ENCODE data around the gene NUP50. TPM values are rescaled to one million over a fixed set of nuclear protein-coding genes. Genes with fewer than 3 reads are reported as not detected.

NUP50 gene
- total and polyA plus RNA-seq, 2 donors from 2014 or later, result 11.3 to 64.2 TPM

DNA sequence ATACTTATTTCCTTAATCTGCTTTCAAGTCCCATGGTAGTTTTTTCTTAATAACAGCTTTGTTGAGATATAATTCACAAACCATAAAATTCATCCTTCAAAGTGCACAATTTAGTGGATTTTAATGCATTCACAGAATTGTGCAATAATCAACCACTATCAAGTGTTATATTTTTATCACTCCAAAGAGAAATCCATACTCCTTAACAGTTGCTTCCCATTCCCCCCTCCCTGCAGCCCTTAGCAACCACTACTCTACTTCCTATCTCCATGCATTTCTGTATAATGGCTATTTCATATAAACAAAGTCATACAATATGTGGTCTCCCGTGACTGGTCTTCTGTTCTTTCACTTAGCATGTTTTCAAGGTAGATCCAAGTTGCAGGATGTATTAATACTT is 18.8 kb upstream of the NUP50 start:
- no peaks in the 10 kb centered on the region for H3K36me3 ChIP-seq (ENCODE audit: control insufficient read depth in 2 of 3, insufficient read depth in 3 of 3, low read length in 3 of 3)
- no peak overlapping the region for H3K9ac ChIP-seq (ENCODE audit: low read length in 3 of 3)
- DNase-seq (no peak), FAIRE-seq (no peak)
- intact Hi-C loops (cut with DNase I), result no loop called here
- H3K4me3 ChIP-seq (ENCODE audit: low read length in 3 of 3), result no peak overlapping the region
- TF ChIP-seq, protein P1, sequence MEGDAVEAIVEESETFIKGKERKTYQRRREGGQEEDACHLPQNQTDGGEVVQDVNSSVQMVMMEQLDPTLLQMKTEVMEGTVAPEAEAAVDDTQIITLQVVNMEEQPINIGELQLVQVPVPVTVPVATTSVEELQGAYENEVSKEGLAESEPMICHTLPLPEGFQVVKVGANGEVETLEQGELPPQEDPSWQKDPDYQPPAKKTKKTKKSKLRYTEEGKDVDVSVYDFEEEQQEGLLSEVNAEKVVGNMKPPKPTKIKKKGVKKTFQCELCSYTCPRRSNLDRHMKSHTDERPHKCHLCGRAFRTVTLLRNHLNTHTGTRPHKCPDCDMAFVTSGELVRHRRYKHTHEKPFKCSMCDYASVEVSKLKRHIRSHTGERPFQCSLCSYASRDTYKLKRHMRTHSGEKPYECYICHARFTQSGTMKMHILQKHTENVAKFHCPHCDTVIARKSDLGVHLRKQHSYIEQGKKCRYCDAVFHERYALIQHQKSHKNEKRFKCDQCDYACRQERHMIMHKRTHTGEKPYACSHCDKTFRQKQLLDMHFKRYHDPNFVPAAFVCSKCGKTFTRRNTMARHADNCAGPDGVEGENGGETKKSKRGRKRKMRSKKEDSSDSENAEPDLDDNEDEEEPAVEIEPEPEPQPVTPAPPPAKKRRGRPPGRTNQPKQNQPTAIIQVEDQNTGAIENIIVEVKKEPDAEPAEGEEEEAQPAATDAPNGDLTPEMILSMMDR (IDR thresholded peaks at IDR 0.05; ENCODE audit: borderline replicate concordance, extremely low read depth, insufficient read depth), result no peak
- no peak overlapping the region for H3K27ac ChIP-seq (ENCODE audit: low read depth in 2 of 2, low read length in 2 of 2)
- H3K4me1 ChIP-seq (ENCODE audit: control insufficient read depth in 2 of 3, insufficient read depth in 2 of 3, low read depth in 1 of 3, low read length in 3 of 3), result no peaks in the 10 kb centered on the region
- no peaks in the 10 kb centered on the region for H3K9me3 ChIP-seq (ENCODE audit: control insufficient read depth in 2 of 3, insufficient read depth in 1 of 3, low read length in 3 of 3)
- no peaks in the 10 kb centered on the region for H3K27me3 ChIP-seq (ENCODE audit: control insufficient read depth, insufficient read depth, low read length)

DNA sequence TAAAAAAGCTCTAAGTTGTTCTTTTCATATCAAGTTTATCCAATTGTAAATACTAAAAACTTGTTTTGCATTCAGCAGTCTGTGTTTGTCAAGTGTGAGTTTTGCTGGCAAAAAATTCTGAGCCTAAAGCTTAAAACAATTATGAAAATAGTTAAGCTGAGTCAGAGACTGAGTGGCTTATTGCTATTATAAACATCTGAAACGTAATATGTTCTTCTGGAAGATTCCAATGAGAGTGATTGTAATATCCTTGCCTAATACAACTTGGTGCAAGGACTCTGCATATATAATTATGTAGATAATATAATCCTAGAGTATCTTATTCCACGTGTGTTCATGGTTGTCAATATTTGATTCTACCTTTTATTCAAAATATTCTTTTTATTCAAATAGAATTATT is 14.1 kb upstream of the NUP50 start:
- H3K4me3 ChIP-seq (ENCODE audit: low read length in 3 of 3), result no peak overlapping the region
- no peak overlapping the region for H3K9ac ChIP-seq (ENCODE audit: low read length in 3 of 3)
- no peaks in the 10 kb centered on the region for H3K27me3 ChIP-seq (ENCODE audit: control insufficient read depth, insufficient read depth, low read length)
- TF ChIP-seq, protein P1 (IDR thresholded peaks at IDR 0.05; ENCODE audit: borderline replicate concordance, extremely low read depth, insufficient read depth), result no peak
- no peaks in the 10 kb centered on the region for H3K36me3 ChIP-seq (ENCODE audit: control insufficient read depth in 2 of 3, insufficient read depth in 3 of 3, low read length in 3 of 3)
- FAIRE-seq (no peak), DNase-seq (no peak)
- no peaks in the 10 kb centered on the region for H3K9me3 ChIP-seq (ENCODE audit: control insufficient read depth in 2 of 3, insufficient read depth in 1 of 3, low read length in 3 of 3)
- no peaks in the 10 kb centered on the region for H3K4me1 ChIP-seq (ENCODE audit: control insufficient read depth in 2 of 3, insufficient read depth in 2 of 3, low read depth in 1 of 3, low read length in 3 of 3)
- no peak overlapping the region for H3K27ac ChIP-seq (ENCODE audit: low read depth in 2 of 2, low read length in 2 of 2)
- intact Hi-C loops (cut with DNase I), result no loop called here

DNA sequence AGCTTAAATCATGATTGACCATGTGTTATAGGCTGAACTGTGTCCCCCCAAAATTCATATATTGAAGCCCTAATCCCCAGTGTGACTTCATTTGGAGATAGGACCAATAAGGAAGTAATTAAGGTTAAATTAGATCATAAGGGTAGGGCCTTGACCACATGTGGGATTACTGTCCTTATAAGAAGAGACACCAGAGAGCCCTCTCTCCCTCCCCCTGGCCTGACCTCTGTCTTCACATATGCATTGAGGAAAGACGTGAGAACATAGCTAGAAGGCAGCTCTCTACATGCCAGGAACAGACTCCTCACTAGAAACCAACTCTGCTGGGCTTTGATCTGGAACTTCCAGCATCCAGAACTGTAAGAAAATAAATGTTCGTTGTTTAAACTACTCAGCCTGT is 13.6 kb upstream of the NUP50 start:
- H3K36me3 ChIP-seq (ENCODE audit: control insufficient read depth in 2 of 3, insufficient read depth in 3 of 3, low read length in 3 of 3), result no peaks in the 10 kb centered on the region
- FAIRE-seq (no peak), DNase-seq (no peak)
- intact Hi-C loops (cut with DNase I), result no loop called here
- H3K4me3 ChIP-seq (ENCODE audit: low read length in 3 of 3), result no peak overlapping the region
- H3K9me3 ChIP-seq (ENCODE audit: control insufficient read depth in 2 of 3, insufficient read depth in 1 of 3, low read length in 3 of 3), result no peaks in the 10 kb centered on the region
- no peaks in the 10 kb centered on the region for H3K27me3 ChIP-seq (ENCODE audit: control insufficient read depth, insufficient read depth, low read length)
- H3K4me1 ChIP-seq (ENCODE audit: control insufficient read depth in 2 of 3, insufficient read depth in 2 of 3, low read depth in 1 of 3, low read length in 3 of 3), result no peaks in the 10 kb centered on the region
- no peak overlapping the region for H3K9ac ChIP-seq (ENCODE audit: low read length in 3 of 3)
- no peak overlapping the region for H3K27ac ChIP-seq (ENCODE audit: low read depth in 2 of 2, low read length in 2 of 2)
- TF ChIP-seq, protein P1 (IDR thresholded peaks at IDR 0.05; ENCODE audit: borderline replicate concordance, extremely low read depth, insufficient read depth), result no peak

DNA sequence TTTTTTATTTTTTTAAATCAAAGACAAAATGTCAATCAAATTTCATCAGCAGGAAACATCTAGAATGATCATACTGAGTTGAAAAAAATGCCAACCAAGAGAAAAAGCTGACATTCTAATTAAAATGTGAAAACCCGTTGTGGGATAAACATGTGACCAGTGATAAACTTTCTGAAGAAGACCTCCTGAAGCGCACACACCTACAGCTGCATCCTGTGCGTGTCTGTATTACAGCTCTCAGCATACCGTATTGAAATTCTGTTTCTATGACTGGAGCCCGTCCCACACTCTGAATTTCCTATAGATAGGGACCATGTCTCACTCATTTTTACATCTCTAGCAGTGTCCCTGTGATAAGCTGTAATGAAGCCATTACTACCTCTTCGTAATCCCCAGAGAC is 12.2 kb upstream of the NUP50 start:
- Histone ChIP-seq H3K9ac (ENCODE audit: low read length in 3 of 3) (no peak overlapping the region), H3K4me1 (ENCODE audit: control insufficient read depth in 2 of 3, insufficient read depth in 2 of 3, low read depth in 1 of 3, low read length in 3 of 3) (no peaks in the 10 kb centered on the region), H3K27me3 (ENCODE audit: control insufficient read depth, insufficient read depth, low read length) (no peaks in the 10 kb centered on the region), H3K4me3 (ENCODE audit: low read length in 3 of 3) (no peak overlapping the region), H3K27ac (ENCODE audit: low read depth in 2 of 2, low read length in 2 of 2) (no peak overlapping the region), H3K9me3 (ENCODE audit: control insufficient read depth in 2 of 3, insufficient read depth in 1 of 3, low read length in 3 of 3) (no peaks in the 10 kb centered on the region), H3K36me3 (ENCODE audit: control insufficient read depth in 2 of 3, insufficient read depth in 3 of 3, low read length in 3 of 3) (no peaks in the 10 kb centered on the region)
- FAIRE-seq (no peak), DNase-seq (no peak)
- intact Hi-C loops (cut with DNase I), result no loop called here
- TF ChIP-seq, protein P1 (IDR thresholded peaks at IDR 0.05; ENCODE audit: borderline replicate concordance, extremely low read depth, insufficient read depth), result no peak
